Measurements from ENCODE around the gene HES7.

Gene HES7

DNA sequence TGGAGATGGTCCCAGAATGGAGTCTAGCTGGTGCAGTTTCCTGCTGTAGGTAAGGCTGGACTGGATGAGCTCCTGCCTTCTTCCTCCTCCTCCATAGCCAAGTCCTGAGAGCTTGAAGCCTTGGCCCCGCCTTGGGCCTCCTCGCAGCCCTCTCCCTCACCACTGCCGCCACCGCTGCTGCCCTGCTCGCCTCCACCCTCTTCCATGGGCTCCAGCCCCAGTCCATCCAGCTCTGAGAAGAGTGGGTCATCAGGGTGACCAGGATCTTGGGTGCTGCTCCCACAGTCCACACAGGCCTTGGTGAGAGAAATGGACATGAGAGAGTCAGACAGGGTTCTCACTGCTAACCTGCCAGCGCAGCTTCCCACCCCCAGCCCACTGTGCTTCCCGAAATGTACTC, 17.1 kb upstream of the HES7 start:
- no peak overlapping the region for H3K27ac ChIP-seq (ENCODE audit: low read depth, low read length)

DNA sequence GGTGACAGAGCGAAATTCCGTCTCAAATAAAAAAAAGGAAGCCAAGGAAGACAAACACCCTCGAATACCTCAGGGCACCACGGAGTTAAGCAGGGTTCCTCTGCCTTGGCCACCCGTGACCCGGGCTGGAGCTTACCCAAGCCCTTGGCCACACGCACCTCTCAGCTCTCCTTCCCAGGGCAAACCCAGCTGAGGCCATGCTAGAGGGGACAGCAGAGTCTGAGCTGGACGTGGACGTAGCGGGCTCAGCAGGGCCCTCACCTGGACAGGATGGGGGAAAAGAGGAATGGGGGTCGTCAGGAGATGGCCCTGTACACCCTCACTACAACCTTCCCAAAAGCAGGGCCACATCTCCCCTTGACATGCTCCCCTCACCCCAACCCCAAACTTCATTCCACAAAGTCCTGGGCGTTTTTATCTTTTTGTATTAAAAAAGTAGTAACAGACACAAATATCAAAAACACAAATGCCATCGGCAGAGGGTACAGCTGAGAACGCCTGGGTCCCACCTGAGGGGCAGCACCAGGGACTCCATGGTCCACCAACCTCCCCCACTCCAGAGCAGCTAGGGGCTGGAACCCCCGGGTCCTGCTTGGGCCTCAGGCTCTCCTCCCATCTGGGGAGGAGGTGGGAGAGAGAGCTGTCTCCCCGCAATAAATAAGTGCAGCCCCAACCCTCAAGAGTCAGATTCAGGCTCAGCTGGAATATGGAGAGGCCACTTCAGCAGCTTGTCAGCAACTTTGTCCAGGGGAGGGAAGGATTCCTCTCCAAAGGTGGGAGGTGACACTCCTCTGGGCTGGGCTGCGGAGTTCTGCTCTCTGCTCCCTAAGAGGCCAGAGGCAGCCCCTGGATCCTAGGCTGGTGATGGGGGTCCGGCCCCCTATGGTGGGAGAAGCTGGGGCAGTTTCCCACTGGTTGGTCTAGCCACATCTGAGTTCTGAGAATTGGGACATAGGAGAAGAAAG, 16.4 kb upstream of the HES7 start:
- H3K4me1 ChIP-seq (ENCODE audit: control insufficient read depth, insufficient read depth, low read length), result peaks cover 4% of the 10 kb centered on the region; the same call in 1 of the 2 replicates
- H3K27me3 ChIP-seq (ENCODE audit: control insufficient read depth, insufficient read depth, low read length), result peaks cover 14% of the 10 kb centered on the region
- peaks cover 45% of the 10 kb centered on the region for H3K36me3 ChIP-seq (ENCODE audit: control insufficient read depth, insufficient read depth, low read length)
- no peak overlapping the region for H3K4me3 ChIP-seq (ENCODE audit: low read depth, low read length)
- H3K9me3 ChIP-seq (ENCODE audit: control insufficient read depth, insufficient read depth, low read depth, low read length), result no peaks in the 10 kb centered on the region
- H3K9ac ChIP-seq (ENCODE audit: low read length), result no peak overlapping the region
- H3K27ac ChIP-seq (ENCODE audit: low read depth, low read length), result no peak overlapping the region

More for the DNA sequence above, 17.1 kb upstream of the HES7 start:
- Histone ChIP-seq H3K36me3 (ENCODE audit: control insufficient read depth, insufficient read depth, low read length) (peaks cover 52% of the 10 kb centered on the region), H3K4me1 (ENCODE audit: control insufficient read depth, insufficient read depth, low read length) (peaks cover 4% of the 10 kb centered on the region; the same call in 1 of the 2 replicates), H3K9me3 (ENCODE audit: control insufficient read depth, insufficient read depth, low read depth, low read length) (no peaks in the 10 kb centered on the region), H3K9ac (ENCODE audit: low read length) (no peak overlapping the region), H3K4me3 (ENCODE audit: low read depth, low read length) (no peak overlapping the region), H3K27me3 (ENCODE audit: control insufficient read depth, insufficient read depth, low read length) (peaks cover 14% of the 10 kb centered on the region)

GRCh38 chr17:8138672-8139371, 14.9 kb upstream of the HES7 start:
- peak overlapping the region; percentile 71 for H3K9ac ChIP-seq (ENCODE audit: low read length)
- H3K36me3 ChIP-seq (ENCODE audit: control insufficient read depth, insufficient read depth, low read length), result peaks cover 32% of the 10 kb centered on the region
- H3K4me3 ChIP-seq (ENCODE audit: low read depth, low read length), result peak overlapping the region; percentile 82
- no peak overlapping the region for H3K27ac ChIP-seq (ENCODE audit: low read depth, low read length)
- H3K9me3 ChIP-seq (ENCODE audit: control insufficient read depth, insufficient read depth, low read depth, low read length), result no peaks in the 10 kb centered on the region
- H3K27me3 ChIP-seq (ENCODE audit: control insufficient read depth, insufficient read depth, low read length), result peaks cover 14% of the 10 kb centered on the region
- H3K4me1 ChIP-seq (ENCODE audit: control insufficient read depth, insufficient read depth, low read length), result peaks cover 6% of the 10 kb centered on the region

- H3K4me3 ChIP-seq (ENCODE audit: low read depth, low read length), result peak overlapping the region; percentile 82
- no peaks in the 10 kb centered on the region for H3K9me3 ChIP-seq (ENCODE audit: control insufficient read depth, insufficient read depth, low read depth, low read length)
- H3K27me3 ChIP-seq (ENCODE audit: control insufficient read depth, insufficient read depth, low read length), result peaks cover 14% of the 10 kb centered on the region
- peaks cover 29% of the 10 kb centered on the region for H3K36me3 ChIP-seq (ENCODE audit: control insufficient read depth, insufficient read depth, low read length)
- peaks cover 9% of the 10 kb centered on the region for H3K4me1 ChIP-seq (ENCODE audit: control insufficient read depth, insufficient read depth, low read length)
- peak overlapping the region; percentile 7 for H3K9ac ChIP-seq (ENCODE audit: low read length)
- H3K27ac ChIP-seq (ENCODE audit: low read depth, low read length), result no peak overlapping the region
Observed at GRCh38 chr17:8138374-8138671, 14.4 kb upstream of the HES7 start.

DNA sequence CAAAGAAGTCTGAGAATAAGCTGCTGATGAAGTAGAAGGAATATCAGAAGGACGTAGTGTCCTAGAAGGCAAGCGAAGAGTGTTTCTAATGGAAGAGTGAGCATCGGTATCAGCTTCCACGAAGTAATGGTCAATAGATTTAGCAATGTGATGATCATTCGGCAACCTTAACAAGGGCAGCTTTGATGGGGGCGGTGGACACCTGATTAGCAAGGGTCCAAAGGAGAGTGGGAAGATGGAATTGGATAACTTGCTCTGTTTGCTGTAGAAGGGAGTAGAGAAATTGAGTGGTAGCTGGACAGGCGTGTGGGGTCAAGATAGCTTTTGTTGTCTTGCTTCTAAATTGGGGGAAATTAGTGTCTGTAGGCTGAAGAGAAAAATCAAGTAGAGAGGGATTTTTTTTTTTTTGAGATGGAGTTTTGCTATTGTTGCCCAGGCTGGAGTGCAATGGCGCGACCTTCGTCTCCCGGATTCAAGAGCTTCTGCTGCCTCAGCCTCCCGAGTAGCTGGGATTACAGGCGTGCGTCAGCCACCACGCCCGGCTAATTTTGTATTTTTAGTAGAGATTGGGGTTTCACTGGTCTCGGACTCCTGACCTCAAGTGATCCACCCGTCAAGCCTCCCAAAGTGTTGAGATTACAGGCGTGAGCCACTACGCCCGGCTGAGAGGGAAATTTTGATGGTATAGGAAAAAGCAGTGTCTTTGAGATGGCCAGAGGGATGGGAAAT, 13.9 kb upstream of the HES7 start:
- Histone ChIP-seq H3K9me3 (ENCODE audit: control insufficient read depth, insufficient read depth, low read depth, low read length) (no peaks in the 10 kb centered on the region), H3K27ac (ENCODE audit: low read depth, low read length) (no peak overlapping the region), H3K9ac (ENCODE audit: low read length) (peak overlapping the region; percentile 7)

DNA sequence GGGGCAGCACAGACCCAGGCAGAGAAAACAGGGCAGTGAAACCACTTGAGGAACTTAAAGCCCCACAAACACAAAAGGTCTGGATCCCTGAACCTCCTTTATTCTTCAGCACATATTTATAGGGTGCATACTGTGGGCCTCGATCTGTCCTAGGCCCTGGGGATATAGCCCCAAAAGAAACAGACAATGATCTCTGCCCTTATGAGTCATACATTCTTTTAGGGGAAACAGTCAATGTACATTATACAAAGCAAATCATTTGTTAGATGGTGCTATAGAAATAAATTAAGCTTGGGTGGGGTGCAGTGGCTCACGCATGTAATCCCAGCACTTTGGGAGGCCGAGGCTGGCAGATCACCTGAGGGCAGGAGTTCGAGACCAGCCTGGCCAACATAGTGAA, 10.0 kb upstream of the HES7 start:
- no peak overlapping the region for H3K27ac ChIP-seq (ENCODE audit: low read depth, low read length)
- H3K9ac ChIP-seq (ENCODE audit: low read length), result no peak overlapping the region
- peaks cover 12% of the 10 kb centered on the region for H3K4me1 ChIP-seq (ENCODE audit: control insufficient read depth, insufficient read depth, low read length)
- no peak overlapping the region for H3K4me3 ChIP-seq (ENCODE audit: low read depth, low read length)
- peaks cover 34% of the 10 kb centered on the region for H3K27me3 ChIP-seq (ENCODE audit: control insufficient read depth, insufficient read depth, low read length)
- H3K36me3 ChIP-seq (ENCODE audit: control insufficient read depth, insufficient read depth, low read length), result no peaks in the 10 kb centered on the region
- H3K9me3 ChIP-seq (ENCODE audit: control insufficient read depth, insufficient read depth, low read depth, low read length), result no peaks in the 10 kb centered on the region

More for the DNA sequence above, 13.9 kb upstream of the HES7 start:
- peaks cover 12% of the 10 kb centered on the region for H3K4me1 ChIP-seq (ENCODE audit: control insufficient read depth, insufficient read depth, low read length)
- peaks cover 14% of the 10 kb centered on the region for H3K27me3 ChIP-seq (ENCODE audit: control insufficient read depth, insufficient read depth, low read length)
- peak overlapping the region; percentile 82 for H3K4me3 ChIP-seq (ENCODE audit: low read depth, low read length)
- peaks cover 27% of the 10 kb centered on the region for H3K36me3 ChIP-seq (ENCODE audit: control insufficient read depth, insufficient read depth, low read length)

GRCh38 chr17:8133399-8133798, 9.5 kb upstream of the HES7 start:
- 0 out of 2 replicates have a peak overlapping the region, but pooled peaks have one; percentile 5 for H3K4me3 ChIP-seq (ENCODE audit: low read depth, low read length)
- H3K36me3 ChIP-seq (ENCODE audit: control insufficient read depth, insufficient read depth, low read length), result no peaks in the 10 kb centered on the region
- H3K27ac ChIP-seq (ENCODE audit: low read depth, low read length), result no peak overlapping the region
- H3K9ac ChIP-seq (ENCODE audit: low read length), result no peak overlapping the region
- peaks cover 12% of the 10 kb centered on the region for H3K4me1 ChIP-seq (ENCODE audit: control insufficient read depth, insufficient read depth, low read length)
- H3K9me3 ChIP-seq (ENCODE audit: control insufficient read depth, insufficient read depth, low read depth, low read length), result no peaks in the 10 kb centered on the region
- H3K27me3 ChIP-seq (ENCODE audit: control insufficient read depth, insufficient read depth, low read length), result peaks cover 40% of the 10 kb centered on the region

DNA sequence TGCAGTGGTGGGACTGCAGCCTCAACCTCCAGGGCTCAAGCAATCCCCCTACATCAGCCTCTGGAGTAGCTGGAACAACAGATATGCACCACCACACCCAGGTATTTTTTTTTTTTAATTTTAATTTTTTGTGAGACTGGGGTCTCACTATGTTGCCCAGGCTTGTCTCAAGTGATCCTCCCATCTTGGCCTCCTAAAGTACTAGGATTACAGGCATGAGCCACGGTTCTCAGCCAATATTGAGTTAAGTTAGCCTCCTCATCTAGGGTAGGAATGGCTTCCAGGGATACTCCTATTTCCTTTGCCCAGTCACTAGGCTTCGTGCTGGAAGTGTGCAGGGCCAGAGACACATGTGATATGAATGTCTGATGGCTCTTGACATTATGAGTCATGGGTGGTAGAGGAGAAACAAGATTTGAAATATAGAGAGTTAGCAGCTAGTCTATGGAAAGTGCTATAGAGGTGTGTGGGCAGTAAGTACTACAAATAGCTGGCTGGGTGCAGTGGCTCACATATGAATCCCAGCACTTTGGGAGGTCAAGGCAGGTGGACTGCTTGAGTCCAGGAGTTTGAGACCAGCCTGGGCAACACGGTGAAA, 8.0 kb upstream of the HES7 start:
- H3K9ac ChIP-seq (ENCODE audit: low read length), result no peak overlapping the region
- peaks cover 11% of the 10 kb centered on the region for H3K4me1 ChIP-seq (ENCODE audit: control insufficient read depth, insufficient read depth, low read length)
- H3K27me3 ChIP-seq (ENCODE audit: control insufficient read depth, insufficient read depth, low read length), result peaks cover 45% of the 10 kb centered on the region
- H3K9me3 ChIP-seq (ENCODE audit: control insufficient read depth, insufficient read depth, low read depth, low read length), result no peaks in the 10 kb centered on the region
- H3K36me3 ChIP-seq (ENCODE audit: control insufficient read depth, insufficient read depth, low read length), result no peaks in the 10 kb centered on the region
- no peak overlapping the region for H3K27ac ChIP-seq (ENCODE audit: low read depth, low read length)
- H3K4me3 ChIP-seq (ENCODE audit: low read depth, low read length), result no peak overlapping the region

DNA sequence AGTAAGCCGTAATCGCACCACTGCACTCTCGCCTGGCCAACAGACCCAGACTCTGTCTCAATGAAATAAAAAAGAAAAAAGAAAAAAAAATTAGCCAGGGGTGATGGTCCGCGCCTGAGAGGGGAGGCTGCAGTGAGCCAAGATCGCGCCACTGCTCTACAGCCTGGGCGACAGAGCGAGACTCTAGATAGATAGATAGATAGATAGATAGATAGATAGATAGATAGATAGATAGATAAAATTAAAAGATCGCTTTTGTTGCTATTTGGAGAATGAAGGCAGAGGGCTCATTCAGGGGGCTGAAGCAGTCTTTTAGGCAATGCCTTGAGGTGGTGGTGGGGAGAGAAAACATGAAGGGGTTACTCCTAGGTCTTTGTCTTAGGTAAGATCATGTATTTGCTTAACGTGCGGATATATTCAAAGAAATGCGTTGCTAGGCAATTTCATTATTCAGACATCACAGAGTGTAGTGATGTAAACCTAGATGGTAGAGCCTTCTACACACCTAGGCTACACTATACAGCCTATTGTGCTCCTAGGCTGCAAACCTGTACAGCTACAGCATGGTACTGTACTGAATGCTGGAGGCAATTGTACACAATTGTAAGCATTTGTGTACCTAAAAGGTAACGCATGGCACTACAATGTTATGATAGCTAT, 4.3 kb upstream of the HES7 start:
- H3K9me3 ChIP-seq (ENCODE audit: control insufficient read depth, insufficient read depth, low read depth, low read length), result no peaks in the 10 kb centered on the region
- H3K4me1 ChIP-seq (ENCODE audit: control insufficient read depth, insufficient read depth, low read length), result peaks cover 16% of the 10 kb centered on the region
- H3K27me3 ChIP-seq (ENCODE audit: control insufficient read depth, insufficient read depth, low read length), result peaks cover 70% of the 10 kb centered on the region
- H3K4me3 ChIP-seq (ENCODE audit: low read depth, low read length), result no peak overlapping the region
- no peak overlapping the region for H3K9ac ChIP-seq (ENCODE audit: low read length)
- H3K36me3 ChIP-seq (ENCODE audit: control insufficient read depth, insufficient read depth, low read length), result no peaks in the 10 kb centered on the region
- H3K27ac ChIP-seq (ENCODE audit: low read depth, low read length), result no peak overlapping the region

GRCh38 chr17:8126491-8127066, 2.7 kb upstream of the HES7 start:
- Histone ChIP-seq H3K9ac (ENCODE audit: low read length) (no peak overlapping the region), H3K9me3 (ENCODE audit: control insufficient read depth, insufficient read depth, low read depth, low read length) (no peaks in the 10 kb centered on the region), H3K4me3 (ENCODE audit: low read depth, low read length) (peak overlapping the region; percentile 78), H3K27me3 (ENCODE audit: control insufficient read depth, insufficient read depth, low read length) (peaks cover 85% of the 10 kb centered on the region), H3K27ac (ENCODE audit: low read depth, low read length) (no peak overlapping the region), H3K4me1 (ENCODE audit: control insufficient read depth, insufficient read depth, low read length) (peaks cover 13% of the 10 kb centered on the region), H3K36me3 (ENCODE audit: control insufficient read depth, insufficient read depth, low read length) (no peaks in the 10 kb centered on the region)

Measured in HUES6 (cell line).